H1 (cell line): ENCODE data around the gene SOX6. TPM values are rescaled to one million over a fixed set of nuclear protein-coding genes. Genes with fewer than 3 reads are reported as not detected.

Experiments
- CTCF ChIA-PET: fragments of 300-600 bp; sonication (Branson Sonifier 250); formaldehyde crosslinking; loops from one replicate; lab custom pipeline; 2021; ENCODE audit not compliant: partially characterized antibody; lab: Charles Lee
- POLR2A ChIA-PET: fragments of 300-600 bp; sonication (Branson Sonifier 250); formaldehyde crosslinking; loops from one replicate; lab custom pipeline; 2021; ENCODE audit warnings: inconsistent platforms; ENCODE audit not compliant: partially characterized antibody; lab: Charles Lee
- DNase-seq, 2 experiments: peaks; one replicate each; pipeline versions ENCODE4 v3.0.0 to v3.0.0-alpha.2; 2010 to 2022; ENCODE audit warnings: low spot score in 2 of 2, low read depth in 1 of 2, mixed read lengths in 1 of 2
- FAIRE-seq: peaks from 2 replicates; lab custom pipeline; 2011; peaks lifted over from hg19 to GRCh38; lab: Jason Lieb, UNC
- H2AFZ ChIP-seq: 2 replicates; pipeline ENCODE4 v1.8.1; 2012; ENCODE audit warnings: low read length, inconsistent platforms
- H2AK5ac ChIP-seq: 2 replicates; pipeline ENCODE4 v1.6.1; 2013; ENCODE audit warnings: low read depth, low read length
- H2BK120ac ChIP-seq: replicated peaks from 2 replicates; pipeline ENCODE3; 2013; ENCODE audit warnings: low read depth, low read length, inconsistent platforms
- H2BK12ac ChIP-seq: 2 replicates; pipeline ENCODE4 v1.6.1; 2013; ENCODE audit warnings: low read depth, low read length
- H2BK15ac ChIP-seq: 2 replicates; pipeline ENCODE4 v1.6.1; 2013; ENCODE audit warnings: low read length
- H2BK20ac ChIP-seq: 2 replicates; pipeline ENCODE4 v1.6.1; 2013; ENCODE audit warnings: low read length
- H2BK5ac ChIP-seq: 2 replicates; pipeline ENCODE4 v1.6.1; 2013; ENCODE audit warnings: low read depth, low read length
- H3K14ac ChIP-seq: 2 replicates; pipeline ENCODE4 v1.6.1; 2013; ENCODE audit warnings: inconsistent platforms; ENCODE audit not compliant: insufficient read length
- H3K18ac ChIP-seq: 2 replicates; pipeline ENCODE4 v1.6.1; 2013; ENCODE audit warnings: low read length; ENCODE audit errors: extremely low read depth
- H3K23ac ChIP-seq: 2 replicates; pipeline ENCODE4 v1.6.1; 2013; ENCODE audit warnings: inconsistent platforms; ENCODE audit not compliant: insufficient read length
- H3K23me2 ChIP-seq: 2 replicates; pipeline ENCODE4 v1.6.1; 2013; ENCODE audit warnings: low read depth, low read length
- H3K27ac ChIP-seq: 2 replicates; pipeline ENCODE4 v1.6.1; 2011; ENCODE audit warnings: low read depth, low read length, inconsistent platforms
- H3K27me3 ChIP-seq, 4 experiments: replicated peaks in 1 of 4; 1 replicate in 1 of 4; 2 replicates in 3 of 4; pipeline versions ENCODE4 v1.6.1 to v1.8.1; 2011 to 2013; ENCODE audit warnings: low read length in 3 of 4, mild to moderate bottlenecking in 3 of 4, inconsistent platforms in 2 of 4, mixed read lengths in 2 of 4, moderate library complexity in 1 of 4; ENCODE audit not compliant: control insufficient read depth in 3 of 4, insufficient read depth in 3 of 4; ENCODE audit errors: extremely low read depth in 1 of 4
- H3K36me3 ChIP-seq, 4 experiments: 2 replicates each; pipeline versions ENCODE4 v1.6.1 to v1.8.1; 2011 to 2013; ENCODE audit warnings: mild to moderate bottlenecking in 4 of 4, low read length in 3 of 4, moderate library complexity in 2 of 4, control low read depth in 1 of 4, inconsistent platforms in 1 of 4; ENCODE audit not compliant: insufficient read depth in 4 of 4, control insufficient read depth in 2 of 4
- H3K4ac ChIP-seq: replicated peaks from 2 replicates; pipeline ENCODE3; 2013; ENCODE audit warnings: low read length, low read depth, mixed read lengths, inconsistent platforms; ENCODE audit not compliant: insufficient read length
- H3K4me1 ChIP-seq, 4 experiments: replicated peaks in 1 of 4; 1 replicate in 1 of 4; 2 replicates in 3 of 4; pipeline versions ENCODE4 v1.6.1 to v1.8.1; 2011 to 2013; ENCODE audit warnings: low read length in 3 of 4, inconsistent platforms in 2 of 4, mixed read lengths in 1 of 4; ENCODE audit not compliant: insufficient read depth in 4 of 4, control insufficient read depth in 3 of 4
- H3K4me2 ChIP-seq, 2 experiments: 2 replicates each; pipeline versions ENCODE4 v1.6.1 to v1.8.1; 2011 to 2013; ENCODE audit warnings: low read depth in 2 of 2, low read length in 2 of 2, control low read depth in 1 of 2, inconsistent platforms in 1 of 2, mild to moderate bottlenecking in 1 of 2; ENCODE audit not compliant: insufficient read depth in 1 of 2
- H3K4me3 ChIP-seq, 4 experiments: fragments of 200-600, 300-600 bp in 1 of 4; sonication (generic), shearing (Covaris generic), sonication (Bioruptor Twin) in 1 of 4; 2 replicates each; pipeline versions ENCODE4 v1.5.1 to v1.8.1; 2011 to 2016; ENCODE audit warnings: low read length in 4 of 4, low read depth in 3 of 4, control low read depth in 2 of 4, inconsistent platforms in 2 of 4, mild to moderate bottlenecking in 2 of 4, mixed read lengths in 1 of 4, moderate library complexity in 1 of 4; ENCODE audit not compliant: insufficient read depth in 2 of 4; ENCODE audit errors: extremely low read depth in 1 of 4
- H3K56ac ChIP-seq: replicated peaks from 2 replicates; pipeline ENCODE3; 2013; ENCODE audit warnings: low read depth, mild to moderate bottlenecking, mixed read lengths, low read length, inconsistent platforms; ENCODE audit not compliant: insufficient read length
- H3K79me1 ChIP-seq: 2 replicates; pipeline ENCODE4 v1.6.1; 2013; ENCODE audit warnings: low read depth, low read length, control low read depth
- H3K79me2 ChIP-seq, 2 experiments: 2 replicates each; pipeline versions ENCODE4 v1.6.1 to v1.8.1; 2012 to 2013; ENCODE audit warnings: low read length in 2 of 2, mild to moderate bottlenecking in 2 of 2, inconsistent platforms in 1 of 2; ENCODE audit not compliant: insufficient read depth in 2 of 2, control insufficient read depth in 1 of 2
- H3K9ac ChIP-seq, 4 experiments: replicated peaks in 1 of 4; 1 replicate in 1 of 4; 2 replicates in 3 of 4; pipeline versions ENCODE4 v1.6.1 to v1.8.1; 2011 to 2013; ENCODE audit warnings: low read depth in 3 of 4, low read length in 3 of 4, control low read depth in 2 of 4, mild to moderate bottlenecking in 2 of 4, moderate library complexity in 2 of 4, inconsistent platforms in 1 of 4; ENCODE audit errors: extremely low read depth in 1 of 4
- H3K9me3 ChIP-seq, 2 experiments: 2 replicates each; pipeline versions ENCODE4 v1.6.1 to v1.8.1; 2012 to 2013; ENCODE audit warnings: mild to moderate bottlenecking in 2 of 2, moderate library complexity in 2 of 2, control low read depth in 1 of 2, inconsistent platforms in 1 of 2, low read depth in 1 of 2, low read length in 1 of 2, mixed read lengths in 1 of 2; ENCODE audit not compliant: insufficient read depth in 2 of 2
- H4K20me1 ChIP-seq, 2 experiments: replicated peaks in 1 of 2; 2 replicates each; pipeline versions ENCODE3 to v1.8.1; 2011 to 2013; ENCODE audit warnings: inconsistent platforms in 2 of 2, low read length in 2 of 2, mild to moderate bottlenecking in 1 of 2; ENCODE audit not compliant: insufficient read depth in 2 of 2, control insufficient read depth in 1 of 2
- H4K5ac ChIP-seq: 2 replicates; pipeline ENCODE4 v1.6.1; 2013; ENCODE audit warnings: low read length, low read depth, mixed read lengths, inconsistent platforms; ENCODE audit not compliant: insufficient read length
- H4K8ac ChIP-seq: 2 replicates; pipeline ENCODE4 v1.8.0; 2013; ENCODE audit warnings: mild to moderate bottlenecking, moderate library complexity, low read length, inconsistent platforms; ENCODE audit not compliant: insufficient read depth; ENCODE audit errors: extremely low read depth
- H4K91ac ChIP-seq: replicated peaks from 2 replicates; pipeline ENCODE3; 2013; ENCODE audit warnings: low read length, mixed read lengths, inconsistent platforms; ENCODE audit not compliant: insufficient read length
- CEBPB ChIP-seq: IDR thresholded peaks from 2 replicates; pipeline ENCODE4 v1.6.1; 2012; ENCODE audit warnings: low read depth, low read length
- CTCF ChIP-seq, 3 experiments: IDR thresholded peaks; 1 replicate in 2 of 3; 2 replicates in 1 of 3; pipeline versions ENCODE4 v1.5.1 to v1.6.1; 2011; ENCODE audit warnings: low read length in 3 of 3, mild to moderate bottlenecking in 3 of 3, inconsistent platforms in 2 of 3, low read depth in 1 of 3, moderate library complexity in 1 of 3; ENCODE audit not compliant: insufficient read depth in 1 of 3; ENCODE audit errors: control extremely low read depth in 1 of 3
- GTF2F1 ChIP-seq: IDR thresholded peaks from 2 replicates; pipeline ENCODE4 v1.6.1; 2012; ENCODE audit warnings: low read depth, low read length, improper control_type of control experiment, borderline replicate concordance
- WGBS, 2 experiments: shearing (Covaris generic) in 1 of 2; methylation state at CpG; one replicate each; pipeline versions ENCODE4 v1.1.6 to v1.1.7; 2013 to 2015; ENCODE audit warnings: low lambda C conversion rate in 2 of 2, mixed read lengths in 2 of 2, inconsistent platforms in 1 of 2, low coverage in 1 of 2, missing lambda C conversion rate in 1 of 2; ENCODE audit not compliant: insufficient replicate concordance in 2 of 2, insufficient coverage in 1 of 2, insufficient read length in 1 of 2; ENCODE audit errors: extremely low coverage in 1 of 2, missing lambda C conversion rate in 1 of 2; 5-methylcytosine and 5-hydroxymethylcytosine counted together
- polyA plus RNA-seq, 7 experiments: library from polyadenylated mRNA; depleted of rRNA in 3 of 7; stranded (reverse) in 5 of 7; unstranded in 2 of 7; fragments of >200 nt in 5 of 7; fragments of 200-250 nt in 2 of 7; gene quantifications; 1 replicate in 5 of 7; 2 replicates in 1 of 7; 4 replicates in 1 of 7; pipeline versions ENCODE4 v1.2.1 to v1.2.3, GENCODE V29; 2011 to 2013; ENCODE audit warnings: missing spikeins in 2 of 7, mixed read lengths in 2 of 7
- total RNA-seq: library from RNA; stranded (reverse); fragmentation: NEBNext Ultra II Directional; extraction: Animal tissue kit (Norgen Biotek cat#: 25700); gene quantifications from 2 replicates; pipeline ENCODE4 v1.2.1, GENCODE V29; 2021

SOX6 gene
- total and polyA plus RNA-seq, 2 of the 8 experiments (the other 6 are each of a cell fraction or from before 2014, with no cell fraction given), result 0.09 TPM; not detected in 1

GRCh38 chr11:16001899-16002426 lies 354.4 kb downstream of the SOX6 start:
- no peak overlapping the region for H3K4me2 ChIP-seq
- no peak overlapping the region for H3K4me3 ChIP-seq
- H2AK5ac ChIP-seq, result no peak overlapping the region
- ChIA-PET POLR2A (no interaction called here), CTCF (interaction anchor here (0.6 to 2.8 kb wide), 2 partner anchors 13 to 179 kb away, joined by 3 to 17 read pairs; no protein-coding TSS in a partner anchor)
- peaks cover 0 to 4% (median 0%) of the 10 kb centered on the region in 4 experiments; a peak in 3 of 7 replicates for H3K27me3 ChIP-seq
- H3K9me3 ChIP-seq, result no peaks in the 10 kb centered on the region
- H4K5ac ChIP-seq, result no peak overlapping the region
- H2AFZ ChIP-seq, result no peak overlapping the region
- no peak overlapping the region for H2BK15ac ChIP-seq
- FAIRE-seq (no peak), DNase-seq (no peak)
- no peak overlapping the region for H2BK120ac ChIP-seq
- no peak overlapping the region for H4K8ac ChIP-seq
- no peak overlapping the region for H3K27ac ChIP-seq
- no peak overlapping the region for H3K18ac ChIP-seq
- no peaks in the 10 kb centered on the region for H4K20me1 ChIP-seq
- WGBS, 2 experiments, result 86% methylated on average over 4 of the region's 4 CpGs; no CpG with 5 or more reads in 1 of the 2 experiments
- no peaks in the 10 kb centered on the region for H3K79me1 ChIP-seq
- no peaks in the 10 kb centered on the region for H3K23me2 ChIP-seq
- no peak overlapping the region for H4K91ac ChIP-seq
- no peaks in the 10 kb centered on the region for H3K36me3 ChIP-seq
- no peak overlapping the region for H3K56ac ChIP-seq
- no peak overlapping the region for H2BK5ac ChIP-seq
- no peak overlapping the region for H3K9ac ChIP-seq
- no peak overlapping the region for H2BK20ac ChIP-seq
- H3K14ac ChIP-seq, result no peak overlapping the region
- TF ChIP-seq CEBPB (peak; percentile 38; the same call in 1 of the 2 replicates), GTF2F1 (no peak), CTCF (IDR thresholded peaks at IDR 0.05; ENCODE audit: control extremely low read depth in 1 of 3, insufficient read depth in 1 of 3, low read depth in 1 of 3, low read length in 3 of 3) (no peak)
- H3K4ac ChIP-seq, result no peak overlapping the region
- no peaks in the 10 kb centered on the region for H3K4me1 ChIP-seq
- H2BK12ac ChIP-seq, result no peak overlapping the region
- H3K79me2 ChIP-seq, result no peaks in the 10 kb centered on the region
- no peak overlapping the region for H3K23ac ChIP-seq
